ENCODE data around the gene ANKRD44.

DNA sequence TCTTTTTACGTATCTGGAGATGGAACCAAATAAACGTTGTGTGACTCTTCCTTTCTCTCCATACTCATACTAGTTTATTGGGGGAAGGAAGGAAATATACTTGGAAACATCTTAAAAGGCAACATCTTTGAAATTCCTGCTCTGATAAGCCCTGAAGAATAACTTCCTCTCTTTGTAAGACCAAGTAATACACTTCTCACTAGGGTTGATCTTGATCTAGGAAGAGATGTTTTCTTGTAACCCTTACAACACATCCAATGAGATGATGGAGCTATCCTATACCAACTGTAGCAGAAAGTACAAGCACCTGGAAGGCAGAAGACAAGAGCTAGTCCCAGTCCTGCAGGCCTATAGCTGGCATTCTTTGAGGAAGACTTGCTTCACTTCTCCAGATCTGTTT, 2.0 kb downstream of the ANKRD44 start:
- no peak for TF ChIP-seq CTCF (IDR thresholded peaks at IDR 0.05)
- no peak for TF ChIP-seq POLR2A (IDR thresholded peaks at IDR 0.05)
